Adipocyte (in vitro differentiated cells): ENCODE measurements around the gene NAPA.
A peak's percentile ranks its signal among the peaks of the same experiment; 100 is the strongest.

Experiments used
- DNase-seq: peaks from one replicate; pipeline ENCODE4 v3.0.0-alpha.2; 2015; ENCODE audit warnings: low read depth
- H3K27me3 ChIP-seq: replicated peaks from 2 replicates; pipeline ENCODE4 v1.7.0; 2013; ENCODE audit warnings: mild to moderate bottlenecking, low read length, moderate library complexity; ENCODE audit not compliant: control insufficient read depth, insufficient read depth
- H3K36me3 ChIP-seq: 2 replicates; pipeline ENCODE4 v1.7.0; 2013; ENCODE audit warnings: low read length, mild to moderate bottlenecking, moderate library complexity; ENCODE audit not compliant: control insufficient read depth, insufficient read depth, severe bottlenecking
- H3K4me1 ChIP-seq: 2 replicates; pipeline ENCODE4 v1.7.0; 2013; ENCODE audit warnings: mild to moderate bottlenecking, low read length, moderate library complexity; ENCODE audit not compliant: control insufficient read depth, insufficient read depth
- H3K4me3 ChIP-seq: 2 replicates; pipeline ENCODE4 v1.7.0; 2013; ENCODE audit warnings: mild to moderate bottlenecking, low read length, moderate library complexity
- H3K9ac ChIP-seq: 2 replicates; pipeline ENCODE4 v1.7.0; 2013; ENCODE audit warnings: mild to moderate bottlenecking, low read length, moderate library complexity
- H3K9me3 ChIP-seq: 2 replicates; pipeline ENCODE4 v1.7.0; 2013; ENCODE audit warnings: mild to moderate bottlenecking, low read length, moderate library complexity; ENCODE audit not compliant: control insufficient read depth

NAPA gene

GRCh38 chr19:47541518-47541917, 26.7 kb upstream of the NAPA start:
- H3K9ac ChIP-seq = no peak overlapping the region
- no peaks in the 10 kb centered on the region for H3K4me1 ChIP-seq
- H3K4me3 ChIP-seq = no peak overlapping the region
- no peak for DNase-seq
- H3K9me3 ChIP-seq = no peaks in the 10 kb centered on the region
- no peaks in the 10 kb centered on the region for H3K36me3 ChIP-seq
- H3K27me3 ChIP-seq = peaks cover 8% of the 10 kb centered on the region

GRCh38 chr19:47540748-47541147, 25.9 kb upstream of the NAPA start:
- Histone ChIP-seq H3K27me3 (peaks cover 5% of the 10 kb centered on the region), H3K4me1 (no peaks in the 10 kb centered on the region)

DNA sequence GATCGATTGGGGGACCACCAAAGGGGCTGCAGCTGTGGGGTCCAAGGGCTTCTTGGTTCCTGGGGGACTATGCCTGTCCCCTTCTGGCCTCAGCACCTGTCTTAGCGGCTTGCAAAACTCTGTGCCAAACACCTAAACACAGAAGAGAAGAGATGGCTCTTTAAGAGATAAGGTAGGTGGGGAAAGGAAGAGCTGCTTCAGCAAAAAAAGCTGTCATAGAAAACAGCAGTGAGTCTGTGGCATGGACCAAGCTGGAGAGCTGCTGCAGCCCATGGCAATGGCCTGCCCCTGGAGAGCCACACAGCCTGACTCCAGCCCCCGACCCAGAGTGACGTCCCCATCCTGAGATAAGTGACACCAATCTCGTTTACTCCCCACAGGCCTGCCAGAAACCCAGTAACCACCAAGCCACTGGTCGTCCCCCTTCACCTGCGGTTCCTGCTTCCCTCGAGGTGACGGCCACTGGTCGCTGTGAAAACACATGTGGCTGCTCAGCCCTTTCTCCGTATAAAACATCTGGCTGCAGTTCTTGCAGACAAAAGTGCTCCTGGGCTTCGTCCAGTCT, 25.0 kb upstream of the NAPA start:
- Histone ChIP-seq H3K9ac (no peak overlapping the region), H3K9me3 (no peaks in the 10 kb centered on the region), H3K4me3 (no peak overlapping the region), H3K4me1 (no peaks in the 10 kb centered on the region), H3K27me3 (peaks cover 4% of the 10 kb centered on the region), H3K36me3 (no peaks in the 10 kb centered on the region)
- DNase-seq = no peak

More at GRCh38 chr19:47540748-47541147, 25.9 kb upstream of the NAPA start:
- no peak overlapping the region for H3K4me3 ChIP-seq
- no peak overlapping the region for H3K9ac ChIP-seq
- no peaks in the 10 kb centered on the region for H3K9me3 ChIP-seq
- DNase-seq = peak; percentile 57
- H3K36me3 ChIP-seq = no peaks in the 10 kb centered on the region

DNA sequence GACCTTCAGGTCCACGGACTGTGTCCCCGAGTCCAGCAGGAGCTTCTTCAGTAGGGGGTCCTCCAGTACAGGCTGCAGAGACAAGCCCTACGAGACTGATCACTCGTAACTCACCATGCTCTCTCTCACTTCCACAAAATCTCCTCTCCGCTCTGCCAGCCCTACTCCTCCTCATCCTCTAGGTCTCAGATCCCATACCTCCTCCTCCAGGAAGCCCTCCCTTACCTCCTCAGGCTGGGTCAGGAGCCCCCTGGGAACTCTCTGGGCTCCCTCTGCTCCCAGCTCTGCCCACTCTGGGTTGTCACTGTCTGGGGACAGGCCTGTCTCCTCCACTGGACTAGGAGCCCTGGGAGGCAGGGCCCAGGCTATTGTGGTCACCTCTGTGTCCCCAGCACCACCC, 23.9 kb upstream of the NAPA start:
- Histone ChIP-seq H3K36me3 (no peaks in the 10 kb centered on the region), H3K4me1 (no peaks in the 10 kb centered on the region), H3K9me3 (no peaks in the 10 kb centered on the region), H3K27me3 (peaks cover 4% of the 10 kb centered on the region), H3K9ac (no peak overlapping the region), H3K4me3 (no peak overlapping the region)
- no peak for DNase-seq

DNA sequence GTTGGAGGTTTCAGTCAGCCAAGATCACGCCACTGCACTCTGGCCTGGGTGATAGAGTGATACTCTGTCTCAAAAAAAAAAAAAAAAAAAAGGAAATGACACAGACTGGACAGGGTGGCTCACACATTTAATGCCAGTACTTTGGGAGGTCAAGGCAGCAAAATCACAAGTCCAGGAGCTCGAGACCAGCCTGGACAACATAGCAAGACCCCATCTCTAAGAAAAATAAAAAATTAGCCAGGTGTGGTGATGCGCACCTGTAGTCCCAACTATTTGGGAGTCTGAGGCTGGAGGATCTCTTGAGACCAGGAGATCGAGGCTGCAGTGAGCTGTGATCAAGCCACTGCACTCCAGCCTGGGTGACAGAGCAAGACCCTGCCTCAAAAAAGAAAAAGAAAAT, 22.6 kb upstream of the NAPA start:
- Histone ChIP-seq H3K36me3 (no peaks in the 10 kb centered on the region), H3K9me3 (no peaks in the 10 kb centered on the region), H3K27me3 (peaks cover 4% of the 10 kb centered on the region), H3K4me3 (no peak overlapping the region), H3K4me1 (no peaks in the 10 kb centered on the region), H3K9ac (no peak overlapping the region)
- DNase-seq = no peak

DNA sequence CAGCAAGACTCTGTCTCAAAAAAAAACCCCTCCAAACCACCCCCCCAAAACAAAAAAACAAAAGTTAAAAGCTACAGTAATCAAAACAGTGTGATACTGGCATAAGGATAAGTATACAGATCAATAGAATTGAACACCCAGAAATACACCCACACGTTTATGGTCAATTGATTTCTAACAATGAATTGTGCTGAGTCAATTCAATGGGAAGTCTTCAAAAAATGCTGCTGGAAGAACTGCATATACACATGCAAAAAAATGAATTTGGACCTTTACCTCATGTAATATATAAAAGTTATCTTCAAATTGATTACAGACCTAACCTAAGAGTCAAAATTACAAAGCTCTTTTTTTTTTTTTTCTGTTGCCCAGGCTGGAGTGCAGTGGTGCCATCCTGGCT, 19.8 kb upstream of the NAPA start:
- H3K27me3 ChIP-seq = peaks cover 7% of the 10 kb centered on the region
- no peaks in the 10 kb centered on the region for H3K36me3 ChIP-seq
- H3K9me3 ChIP-seq = no peaks in the 10 kb centered on the region
- no peak overlapping the region for H3K4me3 ChIP-seq
- no peak overlapping the region for H3K9ac ChIP-seq
- no peaks in the 10 kb centered on the region for H3K4me1 ChIP-seq
- DNase-seq = no peak

DNA sequence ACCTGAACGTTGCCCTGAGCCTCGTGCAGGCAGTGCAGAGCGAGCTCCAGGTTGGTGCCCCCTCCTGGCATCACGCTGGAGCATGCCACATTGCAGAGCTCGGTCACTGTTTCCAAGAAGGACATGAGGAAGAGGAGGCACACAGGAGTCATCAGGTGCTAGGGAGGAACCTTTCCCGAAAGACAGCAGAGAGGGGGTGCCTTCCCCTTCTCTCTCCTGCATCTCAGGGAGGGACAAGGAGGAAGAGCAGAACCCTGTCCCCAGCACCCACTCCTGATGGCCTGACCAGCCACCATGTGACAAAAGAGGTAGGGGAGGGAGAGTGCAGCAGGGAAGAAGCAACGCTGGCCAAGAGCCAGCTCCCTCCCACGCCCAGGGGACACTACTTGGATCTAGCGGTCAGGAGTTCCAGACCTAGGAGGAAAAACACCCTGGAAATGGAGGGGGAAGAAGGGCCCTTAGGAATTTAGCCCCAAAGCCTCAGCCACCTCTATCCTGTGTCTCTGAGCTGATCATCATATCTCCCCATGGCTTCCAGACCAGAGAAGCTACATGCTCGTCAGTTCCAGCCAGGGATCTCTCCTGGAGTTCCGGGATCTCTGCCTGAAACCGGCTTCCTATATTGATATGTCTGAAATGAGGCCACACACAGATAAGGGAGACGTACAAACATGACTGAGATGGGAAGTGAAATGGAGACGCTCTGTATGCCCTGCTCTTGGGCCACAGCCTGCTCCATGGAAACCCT, 17.0 kb upstream of the NAPA start:
- Histone ChIP-seq H3K9ac (no peak overlapping the region), H3K9me3 (no peaks in the 10 kb centered on the region), H3K4me3 (no peak overlapping the region), H3K36me3 (no peaks in the 10 kb centered on the region), H3K4me1 (no peaks in the 10 kb centered on the region), H3K27me3 (peaks cover 13% of the 10 kb centered on the region)
- DNase-seq = no peak

DNA sequence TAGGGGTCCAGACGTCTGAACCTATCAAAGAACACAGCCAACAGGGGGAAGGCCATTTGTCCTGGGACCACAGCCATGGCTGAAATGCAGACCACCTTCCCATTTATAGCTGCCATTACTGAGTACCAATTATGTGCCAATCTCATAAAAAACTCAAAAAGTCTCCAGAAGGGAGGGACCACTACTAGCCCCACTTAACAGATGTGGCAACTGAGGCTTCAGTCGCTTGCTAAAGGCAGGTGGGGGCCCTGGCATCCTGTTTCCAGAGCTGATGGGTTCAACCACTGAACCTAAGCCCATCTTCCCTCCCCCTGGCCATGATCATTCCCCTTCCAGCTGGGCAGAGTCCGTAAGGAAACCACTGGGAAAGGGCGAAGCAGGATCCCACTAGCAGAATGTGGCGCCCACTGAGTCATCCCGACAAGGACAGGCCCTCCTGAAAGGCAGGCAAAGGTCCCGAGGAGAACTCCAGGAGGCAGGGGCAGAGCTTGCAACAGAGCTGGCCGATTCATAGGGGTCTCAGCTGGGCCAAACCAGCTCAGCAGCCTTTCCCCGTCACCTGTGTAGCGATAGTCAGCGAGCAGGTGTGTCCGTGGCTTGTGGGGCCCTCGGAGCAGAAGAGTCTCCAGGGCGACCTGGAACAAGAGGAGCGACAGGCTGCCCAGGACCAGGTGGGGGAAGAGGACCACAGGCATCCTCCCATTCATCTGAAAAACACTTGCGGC, 14.3 kb upstream of the NAPA start:
- no peaks in the 10 kb centered on the region for H3K9me3 ChIP-seq
- H3K36me3 ChIP-seq = no peaks in the 10 kb centered on the region
- H3K27me3 ChIP-seq = peaks cover 16% of the 10 kb centered on the region
- no peak overlapping the region for H3K9ac ChIP-seq
- no peaks in the 10 kb centered on the region for H3K4me1 ChIP-seq
- no peak for DNase-seq
- H3K4me3 ChIP-seq = no peak overlapping the region

- Histone ChIP-seq H3K27me3 (peaks cover 16% of the 10 kb centered on the region), H3K9ac (no peak overlapping the region), H3K36me3 (no peaks in the 10 kb centered on the region), H3K4me3 (no peak overlapping the region), H3K9me3 (no peaks in the 10 kb centered on the region), H3K4me1 (peaks cover 6% of the 10 kb centered on the region)
- no peak for DNase-seq
Observed at GRCh38 chr19:47526798-47527197, 11.9 kb upstream of the NAPA start.

DNA sequence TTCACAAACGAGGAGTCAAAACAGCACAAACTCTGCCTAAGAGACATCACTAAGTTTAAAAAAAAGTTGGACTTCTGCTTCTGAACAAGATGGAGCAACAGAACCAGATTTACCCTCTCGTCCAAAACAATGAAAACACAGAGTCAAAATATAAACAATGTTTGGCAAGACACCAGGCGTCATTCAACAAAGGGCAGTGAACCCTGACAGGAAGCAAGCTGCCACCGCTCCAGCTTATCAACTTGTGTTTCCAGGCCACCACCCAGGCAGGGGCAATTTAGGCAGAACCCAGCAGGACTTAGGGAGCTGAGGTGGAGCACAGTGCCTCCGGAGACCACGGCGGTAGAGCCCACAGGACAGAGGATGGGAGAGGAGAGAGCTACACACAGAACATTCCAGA, 8.6 kb upstream of the NAPA start:
- H3K4me3 ChIP-seq = no peak overlapping the region
- H3K9ac ChIP-seq = no peak overlapping the region
- H3K9me3 ChIP-seq = no peaks in the 10 kb centered on the region
- peaks cover 7% of the 10 kb centered on the region for H3K4me1 ChIP-seq
- H3K27me3 ChIP-seq = peaks cover 8% of the 10 kb centered on the region
- H3K36me3 ChIP-seq = no peaks in the 10 kb centered on the region
- no peak for DNase-seq

DNA sequence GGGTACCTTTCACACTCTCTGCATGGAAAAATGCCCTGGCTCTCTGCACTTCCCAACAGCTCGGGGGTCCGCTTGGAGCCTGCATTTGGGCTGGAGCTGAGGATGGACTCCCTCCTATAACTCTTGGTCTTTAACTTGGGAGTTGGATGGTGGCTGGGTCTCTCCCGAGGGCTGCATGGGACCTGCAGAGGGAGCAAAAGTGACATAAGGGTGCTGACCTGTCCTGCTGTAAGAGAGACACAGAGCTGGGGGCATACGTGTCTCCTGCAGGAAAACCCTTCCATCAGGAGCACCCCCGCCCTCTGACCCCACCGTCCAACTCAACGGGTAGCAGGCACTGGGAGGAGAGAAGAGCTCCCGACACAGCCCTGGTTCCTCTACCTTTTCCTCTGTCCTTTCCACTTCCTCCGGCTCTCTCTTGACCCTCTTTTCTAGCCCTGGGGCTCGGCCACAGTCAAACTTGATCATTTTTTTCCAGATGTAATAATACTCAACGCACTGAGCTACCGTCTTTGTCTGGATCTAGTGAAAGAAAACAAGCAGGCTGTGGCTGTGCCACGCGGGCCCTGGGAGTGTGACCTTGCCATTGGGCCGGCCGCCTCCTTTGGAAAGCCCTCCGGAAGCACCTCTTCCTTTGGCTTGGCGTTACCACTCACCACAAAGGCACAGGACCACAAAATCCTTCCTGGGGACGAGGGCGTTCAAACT, 6.8 kb upstream of the NAPA start:
- no peak for DNase-seq
- Histone ChIP-seq H3K27me3 (peaks cover 8% of the 10 kb centered on the region), H3K36me3 (no peaks in the 10 kb centered on the region), H3K9ac (no peak overlapping the region), H3K4me1 (peaks cover 7% of the 10 kb centered on the region), H3K9me3 (no peaks in the 10 kb centered on the region), H3K4me3 (no peak overlapping the region)
